Stimulated activated CD8-positive, alpha-beta memory T cell treated with anti-CD3 and anti-CD28 coated beads, Interleukin-15, amount 100 ng/mL, for 1 hour (primary cell): ENCODE measurements around the gene PATE1.

ENCODE experiments used
- DNase-seq: peaks from one replicate; pipeline ENCODE4 v3.0.0-alpha.2; 2020; ENCODE audit warnings: low read depth

PATE1 gene

GRCh38 chr11:125790825-125791224 is 44.7 kb downstream of the PATE1 start:
- no peak for DNase-seq

GRCh38 chr11:125797641-125798040 is 51.6 kb downstream of the PATE1 start:
- DNase-seq, result no peak
